Muscle of back (tissue), 11 donors: Measurements from ENCODE around the gene UBB. TPM values are rescaled to one million over a fixed set of nuclear protein-coding genes. Genes with fewer than 3 reads are reported as not detected.
A peak's percentile ranks its signal among the peaks of the same experiment; 100 is the strongest.

Experiments used
- DNase-seq, 3 donors: peaks; one replicate each; pipeline versions ENCODE4 v3.0.0 to v3.0.0-alpha.2; 2013
- polyA plus RNA-seq, 10 donors: library from polyadenylated mRNA; unstranded; fragments of 120-200 nt; gene quantifications; one replicate each; pipeline ENCODE4 v1.2.1, GENCODE V29; 2013; ENCODE audit not compliant: insufficient read length in 10 of 10

The UBB gene
- polyA plus RNA-seq, 10 donors = 1,268 to 1,908 (median 1,503) TPM

GRCh38 chr17:16415031-16415924, 34.4 kb downstream of the UBB start, which contains the start of gene TRPV2:
Gene TRPV2, plus strand, starts transcription at chr17:16415571. Its CDS starts 2,098 bp downstream, at chr17:16417669.
- DNase-seq = no peak

- no peak for DNase-seq
Measured at GRCh38 chr17:16417399-16417798, 36.5 kb downstream of the UBB start.

GRCh38 chr17:16417896-16418684, 37.2 kb downstream of the UBB start:
- DNase-seq = no peak

- DNase-seq = no peak
Measured at GRCh38 chr17:16418685-16419068, 37.8 kb downstream of the UBB start.

- DNase-seq = peak in 1 of 3 donors; percentile 73
Measured at GRCh38 chr17:16419074-16419928, 38.4 kb downstream of the UBB start.

- DNase-seq = peak in 1 of 3 donors; percentile 57
Measured at GRCh38 chr17:16419929-16420271, 39.0 kb downstream of the UBB start.

- no peak for DNase-seq
Measured at GRCh38 chr17:16422416-16422815, 41.5 kb downstream of the UBB start.

GRCh38 chr17:16423226-16423872, 42.5 kb downstream of the UBB start:
- DNase-seq = no peak

- DNase-seq = no peak
Measured at GRCh38 chr17:16425202-16425601, 44.3 kb downstream of the UBB start.

- DNase-seq = peak in 1 of 3 donors; percentile 52
Measured at GRCh38 chr17:16425698-16426659, 45.1 kb downstream of the UBB start.

- DNase-seq = no peak
Measured at GRCh38 chr17:16427020-16427419, 46.1 kb downstream of the UBB start.

- DNase-seq = peak in 2 of 3 donors; percentile 46 to 67
Measured at GRCh38 chr17:16428098-16428882, 47.4 kb downstream of the UBB start.

- no peak for DNase-seq
Measured at GRCh38 chr17:16429083-16429482, 48.2 kb downstream of the UBB start.

GRCh38 chr17:16430650-16431049, 49.8 kb downstream of the UBB start:
- no peak for DNase-seq

- no peak for DNase-seq
Measured at GRCh38 chr17:16432017-16432416, 51.1 kb downstream of the UBB start.
